Dedifferentiated amniotic fluid mesenchymal stem cell (primary cell): ENCODE measurements around the gene TFDP1.

ENCODE experiments used
- DNase-seq: peaks from one replicate; pipeline ENCODE4 v3.0.0-alpha.2; 2016; ENCODE audit errors: extremely low spot score

TFDP1 gene

GRCh38 chr13:113584205-113584869, at the start of gene TFDP1:
TSS of gene TFDP1 (plus strand) at chr13:113584753. CDS start at chr13:113585838, 1,085 bp downstream.
- peak; percentile 39 for DNase-seq

DNA sequence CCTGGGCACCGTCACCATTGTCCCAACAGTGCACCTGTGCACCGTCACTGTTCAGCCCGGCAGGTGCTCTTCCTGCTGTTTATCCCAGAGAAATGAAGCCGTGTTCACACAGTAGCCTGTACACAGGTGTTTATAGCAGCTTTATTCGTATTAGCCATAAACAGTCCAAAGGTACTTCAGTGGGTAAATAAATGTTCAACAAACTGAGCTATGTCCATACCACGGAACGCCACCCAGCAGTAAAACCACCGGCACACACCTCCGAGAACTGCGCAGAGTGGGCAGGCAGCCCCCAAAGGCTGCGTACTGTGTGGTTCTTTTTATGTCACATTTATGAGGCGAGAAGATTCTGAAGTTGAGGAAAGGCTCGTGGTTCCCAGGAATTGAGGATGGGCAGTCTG, 49.2 kb upstream of the TFDP1 start:
- DNase-seq = no peak

- DNase-seq = no peak
These were observed 48.0 kb upstream of the TFDP1 start for GRCh38 chr13:113536461-113537110.

DNA sequence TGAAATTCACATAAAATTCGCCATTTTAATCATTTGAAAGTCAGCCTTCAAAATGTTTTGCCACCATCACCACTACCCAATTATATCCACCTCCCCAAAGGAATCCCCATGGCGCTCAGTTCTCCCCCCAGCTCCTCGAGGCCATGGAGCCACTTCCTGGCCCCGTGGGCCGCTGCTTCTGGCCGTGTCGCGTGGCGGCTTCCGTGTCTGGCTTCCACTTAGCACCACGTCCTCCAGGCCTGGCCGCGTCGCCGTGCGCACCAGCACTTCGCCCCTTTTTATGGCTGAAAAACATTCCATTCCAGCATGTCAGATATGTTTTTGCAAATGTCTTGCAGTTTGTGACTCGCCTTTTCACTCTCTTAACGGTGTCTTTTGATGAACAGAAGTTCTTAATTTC, 47.3 kb upstream of the TFDP1 start:
- no peak for DNase-seq

- no peak for DNase-seq
These were observed 46.5 kb upstream of the TFDP1 start for GRCh38 chr13:113537909-113538688.

- DNase-seq = no peak
These were observed 45.9 kb upstream of the TFDP1 start for GRCh38 chr13:113538689-113539058.

DNA sequence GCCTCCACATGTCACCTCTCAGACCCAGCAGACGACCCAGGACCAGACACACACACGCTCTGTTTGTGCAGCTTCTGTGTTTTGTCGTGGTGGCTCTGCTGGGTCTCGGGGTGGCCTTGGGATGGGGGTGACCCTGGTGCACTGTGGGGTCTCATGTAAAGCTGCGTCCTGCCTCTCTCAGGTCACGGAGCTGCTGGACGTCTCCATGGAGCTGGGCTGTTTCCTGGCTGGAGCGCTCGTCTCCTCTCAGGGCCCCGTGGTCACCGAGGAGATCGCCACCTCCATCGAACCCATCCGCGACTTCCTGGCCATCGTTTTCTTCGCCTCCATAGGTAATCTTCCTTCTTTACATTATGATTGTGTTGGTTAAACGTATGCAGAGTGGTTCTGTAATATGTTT, 45.4 kb upstream of the TFDP1 start:
- no peak for DNase-seq

GRCh38 chr13:113539822-113540221, 44.7 kb upstream of the TFDP1 start:
- DNase-seq = no peak

GRCh38 chr13:113540523-113540922, 44.0 kb upstream of the TFDP1 start:
- no peak for DNase-seq

DNA sequence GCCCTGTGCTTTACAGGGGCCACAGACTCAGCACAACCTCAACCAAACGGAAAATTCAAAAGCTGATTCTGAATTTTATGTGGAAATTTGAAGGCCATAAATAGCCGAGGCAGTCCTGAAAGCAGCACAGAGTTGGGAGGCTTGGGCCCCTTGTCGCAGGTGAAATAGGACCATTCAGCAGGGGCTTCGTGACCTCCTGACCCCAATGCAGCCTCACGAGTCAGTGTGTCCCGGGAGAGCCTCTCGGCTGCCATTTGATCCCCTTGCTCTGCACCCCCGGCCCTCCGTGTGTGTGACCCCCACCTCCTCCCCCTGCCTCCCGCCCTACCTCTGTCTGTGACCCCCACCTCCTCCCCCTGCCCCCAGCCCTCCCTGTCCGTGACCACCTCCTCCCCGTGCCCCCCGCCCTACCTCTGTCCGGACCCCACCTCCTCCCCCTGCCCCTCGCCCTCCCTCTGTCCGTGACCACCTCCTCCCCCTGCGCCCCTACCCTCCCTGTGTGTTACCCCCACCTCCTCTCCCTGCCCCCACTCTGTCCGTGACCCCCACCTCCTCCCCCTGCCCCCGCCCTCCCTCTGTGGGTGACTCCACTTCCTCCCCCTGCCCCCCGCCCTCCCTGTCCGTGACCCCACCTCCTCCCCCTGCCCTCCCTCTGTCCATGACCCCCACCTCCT, 41.7 kb upstream of the TFDP1 start:
- no peak for DNase-seq

DNA sequence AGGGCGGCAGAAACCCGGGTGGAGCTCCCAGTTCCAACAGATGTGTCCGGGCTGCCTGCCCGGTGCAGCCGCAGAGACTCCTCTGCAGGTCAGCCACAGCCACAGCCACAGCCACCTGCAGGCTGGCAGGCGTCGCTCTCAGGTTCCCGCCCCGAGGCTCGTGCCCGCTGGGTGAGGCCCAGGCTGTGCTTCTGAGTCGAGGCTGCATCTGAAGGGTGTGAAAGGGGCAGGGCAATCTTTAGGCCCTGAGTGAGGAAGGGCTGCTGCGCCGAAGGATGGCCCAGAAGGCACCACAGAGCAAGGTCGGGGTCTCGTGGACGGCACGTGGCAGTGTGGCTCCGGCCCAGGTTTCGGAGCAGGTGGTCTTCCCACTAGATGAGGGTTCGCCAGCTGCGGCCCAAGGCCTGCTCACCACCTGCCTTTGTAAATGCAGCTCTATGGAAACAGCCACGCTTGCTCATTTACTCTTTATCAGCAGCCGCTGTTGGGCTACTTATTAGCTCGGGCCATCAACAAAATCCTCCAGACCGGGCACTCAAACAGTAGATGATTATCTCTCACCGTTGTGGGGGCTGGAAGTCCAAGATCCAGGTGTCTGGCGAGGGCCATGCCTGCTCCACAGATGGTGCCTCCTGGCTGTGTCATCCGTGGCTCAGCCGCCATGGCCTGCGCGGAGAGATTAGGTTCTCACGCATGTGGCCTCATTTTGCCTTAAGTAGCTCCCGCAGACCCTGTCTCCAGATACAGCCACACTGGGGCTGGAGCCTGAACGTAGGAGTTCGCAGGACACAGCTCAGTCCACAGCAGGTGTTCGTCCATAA, 40.3 kb upstream of the TFDP1 start:
- no peak for DNase-seq

- no peak for DNase-seq
These were observed 39.7 kb upstream of the TFDP1 start for GRCh38 chr13:113544896-113545295.

DNA sequence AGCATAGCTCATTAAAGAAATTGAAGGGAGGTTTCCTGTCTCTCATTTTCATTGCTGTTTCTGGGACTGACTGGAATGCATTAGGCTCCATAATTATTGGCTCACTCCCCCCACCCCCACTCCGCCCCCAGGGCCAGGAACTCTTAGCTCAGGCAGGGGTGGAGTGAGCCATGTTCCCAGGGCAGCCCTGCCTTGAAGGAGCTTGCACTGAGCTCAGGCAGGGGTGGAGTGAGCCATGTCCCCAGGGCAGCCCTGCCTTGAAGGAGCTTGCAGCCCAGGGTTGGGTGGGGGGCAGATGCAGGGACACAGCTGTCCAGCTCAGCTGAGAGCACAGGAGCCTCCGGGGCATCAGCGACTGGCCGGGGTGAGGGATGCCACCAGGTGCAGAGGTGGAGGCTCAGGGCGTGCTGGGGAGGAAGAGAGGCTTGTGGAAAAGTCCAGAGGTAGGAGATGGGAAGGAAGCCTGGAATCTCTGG, 39.1 kb upstream of the TFDP1 start:
- DNase-seq = peak; percentile 57

DNA sequence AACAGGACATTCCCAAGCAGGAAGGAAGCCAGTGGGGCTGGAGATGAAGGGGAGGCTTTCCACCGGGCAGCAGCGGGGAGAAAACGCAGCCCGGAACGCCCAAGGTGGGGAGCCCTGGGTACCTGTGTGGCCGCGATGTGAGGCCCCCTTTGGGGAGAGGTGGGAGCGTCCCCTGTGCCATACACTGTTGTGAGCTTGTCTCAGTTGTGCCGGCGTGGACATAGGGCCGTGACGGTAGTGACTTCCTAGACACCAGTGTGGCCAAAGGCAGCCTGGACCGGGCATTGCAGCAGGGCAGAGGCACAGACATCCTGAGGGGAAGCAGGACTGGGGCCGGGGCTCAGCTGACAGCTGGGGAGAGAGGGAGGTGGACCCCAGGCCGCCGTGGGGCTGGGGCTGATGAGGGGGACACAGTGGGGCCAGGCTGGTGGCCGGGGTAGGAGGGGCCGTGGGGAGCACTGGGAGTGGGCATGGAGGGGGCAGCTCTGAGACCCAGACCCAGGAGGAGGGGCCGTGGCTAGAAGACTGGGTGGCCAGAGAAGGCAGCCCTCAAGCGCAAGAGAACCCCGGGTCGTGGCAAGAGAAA, 38.5 kb upstream of the TFDP1 start:
- no peak for DNase-seq

- no peak for DNase-seq
These were observed 37.8 kb upstream of the TFDP1 start for GRCh38 chr13:113546571-113547237.

DNA sequence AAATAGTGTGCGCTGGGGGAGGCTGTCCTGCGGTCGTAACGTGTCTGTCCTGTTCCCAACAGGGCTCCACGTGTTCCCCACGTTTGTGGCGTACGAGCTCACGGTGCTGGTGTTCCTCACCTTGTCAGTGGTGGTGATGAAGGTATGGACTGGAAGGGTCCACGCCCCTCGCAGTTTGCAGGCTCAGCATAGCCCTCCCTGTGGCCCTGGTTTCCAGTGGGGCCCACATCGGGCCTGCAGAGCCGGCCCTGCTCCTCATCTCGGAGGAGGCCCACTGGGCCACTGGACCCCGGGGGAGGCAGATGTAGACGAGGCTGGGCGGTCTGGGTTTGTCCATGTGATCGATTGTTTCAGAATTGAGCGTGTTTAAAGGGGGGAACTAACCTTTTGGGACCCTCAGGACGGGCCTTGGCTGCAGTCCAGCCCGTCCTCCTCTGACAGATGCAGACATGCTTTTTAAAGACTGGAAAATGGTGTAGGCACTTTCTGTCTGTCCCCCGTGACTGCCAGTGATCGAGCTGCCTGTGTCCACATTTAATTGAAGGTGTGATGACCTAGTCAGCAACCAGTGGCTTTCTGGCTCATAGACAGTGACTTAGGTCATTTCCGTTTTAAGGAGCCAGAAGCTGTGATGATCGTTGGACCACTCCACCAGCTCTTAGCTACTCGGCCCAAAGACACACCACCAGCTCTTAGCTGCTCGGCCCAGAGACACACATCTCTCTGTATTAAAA, 37.1 kb upstream of the TFDP1 start:
- DNase-seq = no peak

DNA sequence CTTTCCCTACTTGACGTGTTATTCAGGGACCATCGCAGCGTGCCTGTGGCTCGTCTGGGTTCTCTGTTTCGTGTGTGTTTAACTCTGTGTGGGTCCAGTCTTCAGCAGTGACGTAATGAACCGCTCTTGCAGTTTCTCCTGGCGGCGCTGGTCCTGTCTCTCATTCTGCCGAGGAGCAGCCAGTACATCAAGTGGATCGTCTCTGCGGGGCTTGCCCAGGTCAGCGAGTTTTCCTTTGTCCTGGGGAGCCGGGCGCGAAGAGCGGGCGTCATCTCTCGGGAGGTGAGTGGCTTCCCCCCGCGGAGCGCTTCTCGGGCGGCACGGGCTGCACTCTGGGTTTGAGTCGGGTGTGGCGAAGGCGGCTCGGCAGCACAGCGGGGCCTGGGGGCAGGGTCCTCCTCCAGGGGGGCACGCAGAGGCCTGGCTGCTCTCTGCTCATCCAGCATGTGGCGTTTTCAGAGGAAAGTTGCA, 36.3 kb upstream of the TFDP1 start:
- DNase-seq = no peak

- no peak for DNase-seq
These were observed 35.6 kb upstream of the TFDP1 start for GRCh38 chr13:113548778-113549621.

DNA sequence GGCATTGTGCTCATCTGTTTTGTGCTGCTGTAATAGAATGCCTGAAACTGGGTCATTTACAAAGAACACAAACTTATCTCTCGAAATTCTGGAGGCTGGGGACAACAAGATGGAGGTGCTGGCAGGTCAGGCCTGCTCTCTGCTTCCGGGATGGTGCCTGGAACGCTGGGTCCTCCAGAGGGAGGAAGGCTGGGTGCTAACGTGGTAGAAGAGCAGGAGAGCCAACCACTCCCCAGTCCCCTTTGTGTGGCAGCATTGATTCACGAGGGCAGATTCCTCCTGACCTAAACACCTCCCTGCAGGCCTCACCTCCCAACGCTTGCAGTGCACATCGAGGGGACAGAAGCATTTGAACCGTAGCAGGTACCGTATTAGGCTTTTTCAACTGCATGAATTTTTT, 34.1 kb upstream of the TFDP1 start:
- DNase-seq = no peak
